Left lobe of liver (tissue), 2 donors: ENCODE data around the gene EIF4G3. TPM values are rescaled to one million over a fixed set of nuclear protein-coding genes. Genes with fewer than 3 reads are reported as not detected.
"Not testable (repeated sequence)": the region's sequence is repeated elsewhere in the genome, so short reads cannot be mapped to it uniquely, and the experiment has no call there.

Source experiments
- ATAC-seq: fragments of 200-7000 bp; cut with Tn5 transposase; one replicate; pipeline ENCODE4 v1.9.1; 2020; ENCODE audit warnings: mild to moderate bottlenecking, moderate library complexity
- DNase-seq: peaks from one replicate; pipeline ENCODE4 v3.0.0-alpha.2; 2020; ENCODE audit warnings: low spot score
- total RNA-seq: library from RNA; stranded (reverse); gene quantifications from one replicate; pipeline ENCODE4 v1.2.1, GENCODE V29; 2021
- donor health status: DM: no; HTN: no; CAD: no; lungs with moderate emphysema.
- donor health status: DM: no; HTN: yes; CAD: no.

Gene EIF4G3
- total RNA-seq, 1 donor from 2014 or later, result 17.1 TPM

GRCh38 chr1:21084111-21084810, 92.4 kb downstream of the EIF4G3 start:
- DNase-seq (no peak), ATAC-seq (no peak)

GRCh38 chr1:21082073-21082472, 94.6 kb downstream of the EIF4G3 start:
- DNase-seq (no peak), ATAC-seq (no peak)

- no peak for ATAC-seq
- no peak for DNase-seq
Measured at GRCh38 chr1:21077085-21077484, 99.6 kb downstream of the EIF4G3 start.

GRCh38 chr1:21072721-21073120, 104.0 kb downstream of the EIF4G3 start:
- ATAC-seq (no peak), DNase-seq (no peak)

- no peak for DNase-seq
- ATAC-seq, result no peak
Measured at GRCh38 chr1:21069549-21069948, 107.1 kb downstream of the EIF4G3 start.

- ATAC-seq (no peak), DNase-seq (no peak)
Measured at GRCh38 chr1:21068937-21069336, 107.8 kb downstream of the EIF4G3 start.

- DNase-seq (no peak), ATAC-seq (peak; percentile 58)
Measured at GRCh38 chr1:21067551-21068227, 109.0 kb downstream of the EIF4G3 start.

- DNase-seq (no peak), ATAC-seq (no peak)
Measured at GRCh38 chr1:21066356-21067012, 110.2 kb downstream of the EIF4G3 start.

GRCh38 chr1:21065851-21066250, 110.8 kb downstream of the EIF4G3 start:
- ATAC-seq, result no peak
- DNase-seq, result no peak

GRCh38 chr1:21064057-21064456, 112.6 kb downstream of the EIF4G3 start:
- ATAC-seq, result no peak

GRCh38 chr1:21060523-21060922, 116.2 kb downstream of the EIF4G3 start:
- ATAC-seq (no peak), DNase-seq (no peak)

More at GRCh38 chr1:21064057-21064456, 112.6 kb downstream of the EIF4G3 start:
- no peak for DNase-seq

GRCh38 chr1:21059021-21059420, 117.7 kb downstream of the EIF4G3 start:
- no peak for DNase-seq
- ATAC-seq, result peak; percentile 70

- DNase-seq (no peak), ATAC-seq (peak; percentile 23)
Measured at GRCh38 chr1:21058035-21058793, 118.5 kb downstream of the EIF4G3 start.

- ATAC-seq, DNase-seq: not testable (repeated sequence)
Measured at GRCh38 chr1:21053189-21053928, 123.3 kb downstream of the EIF4G3 start.

GRCh38 chr1:21052034-21052433, 124.7 kb downstream of the EIF4G3 start:
- ATAC-seq (no peak), DNase-seq (no peak)

- DNase-seq (no peak), ATAC-seq (no peak)
Measured at GRCh38 chr1:21051177-21051825, 125.4 kb downstream of the EIF4G3 start.

- DNase-seq, result no peak
- ATAC-seq, result no peak
Measured at GRCh38 chr1:21050031-21050430, 126.7 kb downstream of the EIF4G3 start.

GRCh38 chr1:21048462-21048861, 128.2 kb downstream of the EIF4G3 start:
- DNase-seq (no peak), ATAC-seq (no peak)

- ATAC-seq, result no peak
Measured at GRCh38 chr1:21046132-21046531, 130.6 kb downstream of the EIF4G3 start.

GRCh38 chr1:21045351-21045750, 131.3 kb downstream of the EIF4G3 start:
- ATAC-seq, result no peak
- DNase-seq, result no peak

More at GRCh38 chr1:21046132-21046531, 130.6 kb downstream of the EIF4G3 start:
- DNase-seq, result no peak
